ENCODE measurements around the gene OSBPL8.

Gene OSBPL8

GRCh38 chr12:76569685-76570604, 10.4 kb upstream of the OSBPL8 start:
- CTCF ChIA-PET, result interaction anchor here (0.9 to 1.1 kb wide), 2 partner anchors 17 kb away, joined by 3 to 4 read pairs; no protein-coding TSS in a partner anchor

GRCh38 chr12:76568888-76569551, 9.4 kb upstream of the OSBPL8 start:
- Histone ChIP-seq H3K27ac (ENCODE audit: extremely low read depth, low read depth, low read length) (no peak overlapping the region), H3K9me3 (ENCODE audit: control insufficient read depth, insufficient read depth, low read depth, low read length) (no peaks in the 10 kb centered on the region), H3K4me3 (ENCODE audit: low read depth, low read length) (no peak overlapping the region), H3K4me1 (ENCODE audit: control insufficient read depth, insufficient read depth, low read length) (no peaks in the 10 kb centered on the region), H3K36me3 (ENCODE audit: control insufficient read depth in 2 of 2, insufficient read depth in 1 of 2, low read length in 2 of 2) (no peaks in the 10 kb centered on the region)
- TF ChIP-seq KLF16 (tag by site-specific recombination; IDR thresholded peaks at IDR 0.05), result no peak
- TF ChIP-seq GLI4 (tag by site-specific recombination; IDR thresholded peaks at IDR 0.05), result no peak
- TF ChIP-seq ZSCAN23 (tag by site-specific recombination; IDR thresholded peaks at IDR 0.05), result no peak
- no peak for TF ChIP-seq ZNF48 (tag by site-specific recombination; IDR thresholded peaks at IDR 0.05)
- TF ChIP-seq ZNF214 (tag by site-specific recombination; IDR thresholded peaks at IDR 0.05; ENCODE audit: borderline replicate concordance), result no peak
- TF ChIP-seq REPIN1 (tag by site-specific recombination; IDR thresholded peaks at IDR 0.05; ENCODE audit: low read depth), result no peak
- no peak for TF ChIP-seq ZNF449 (tag by site-specific recombination; IDR thresholded peaks at IDR 0.05)
- no peak for TF ChIP-seq ZNF274 (IDR thresholded peaks at IDR 0.05; ENCODE audit: low read length)
- TF ChIP-seq ZNF274 (tag by site-specific recombination; IDR thresholded peaks at IDR 0.05; ENCODE audit: borderline replicate concordance), result no peak
- no peak for TF ChIP-seq ZNF10 (tag by site-specific recombination; IDR thresholded peaks at IDR 0.05)
- POLR2A ChIA-PET, result no interaction called here
- CTCF ChIA-PET, result interaction anchor here (0.9 kb wide), 1 partner anchor 17 kb away, joined by 4 read pairs; no protein-coding TSS in a partner anchor

More at GRCh38 chr12:76569685-76570604, 10.4 kb upstream of the OSBPL8 start:
- Histone ChIP-seq H3K4me3 (ENCODE audit: low read depth, low read length) (no peak overlapping the region), H3K36me3 (ENCODE audit: control insufficient read depth in 2 of 2, insufficient read depth in 1 of 2, low read length in 2 of 2) (no peaks in the 10 kb centered on the region), H3K9me3 (ENCODE audit: control insufficient read depth, insufficient read depth, low read depth, low read length) (no peaks in the 10 kb centered on the region), H3K27ac (ENCODE audit: extremely low read depth, low read depth, low read length) (no peak overlapping the region), H3K4me1 (ENCODE audit: control insufficient read depth, insufficient read depth, low read length) (no peaks in the 10 kb centered on the region)
- POLR2A ChIA-PET, result no interaction called here
- TF ChIP-seq ZSCAN30 (tag by site-specific recombination; IDR thresholded peaks at IDR 0.05) (no peak), ZFHX2 (tag by site-specific recombination; conservative IDR thresholded peaks at IDR 0.05) (no peak), ZNF792 (tag by site-specific recombination; IDR thresholded peaks at IDR 0.05) (no peak), ZNF23 (tag by site-specific recombination; IDR thresholded peaks at IDR 0.05; ENCODE audit: borderline replicate concordance) (no peak), ZNF354C (tag by site-specific recombination; IDR thresholded peaks at IDR 0.05; ENCODE audit: borderline replicate concordance, low read depth) (no peak), ZBTB8A (tag by site-specific recombination; IDR thresholded peaks at IDR 0.05) (no peak), ZNF645 (tag by site-specific recombination; IDR thresholded peaks at IDR 0.05) (no peak), ZNF16 (tag by site-specific recombination; IDR thresholded peaks at IDR 0.05; ENCODE audit: low read depth) (no peak), ZNF548 (tag by site-specific recombination; IDR thresholded peaks at IDR 0.05) (no peak), MYNN (tag by site-specific recombination; IDR thresholded peaks at IDR 0.05; ENCODE audit: borderline replicate concordance) (no peak), ZSCAN5A (tag by site-specific recombination; IDR thresholded peaks at IDR 0.05) (no peak)

Measured in HEK293 (cell line).